SK-N-SH treated with all-trans-retinoic acid at 6 μM for 48 hours (cell line): ENCODE results near the gene SRRM5.

Experiments used
- ARNTL ChIP-seq: fragments of 450-650 bp; formaldehyde crosslinking; IDR thresholded peaks from 2 replicates; pipeline ENCODE4 v1.5.0; 2020; ENCODE audit warnings: low read depth, mild to moderate bottlenecking, moderate library complexity, borderline replicate concordance
- BACH2 ChIP-seq: fragments of 250-450 bp; sonication (Bioruptor Pico); IDR thresholded peaks from 2 replicates; pipeline ENCODE4 v1.9.0; 2021; ENCODE audit warnings: mild to moderate bottlenecking, borderline replicate concordance
- CREB5 ChIP-seq: fragments of 250-450 bp; sonication (Bioruptor Pico); IDR thresholded peaks from 2 replicates; pipeline ENCODE4 v1.5.1; 2020; ENCODE audit warnings: low read depth, mild to moderate bottlenecking, moderate library complexity
- ESRRG ChIP-seq: fragments of 250-450 bp; sonication (Bioruptor Pico); IDR thresholded peaks from 2 replicates; pipeline ENCODE4 v1.6.1; 2021; ENCODE audit warnings: mild to moderate bottlenecking
- GLIS3 ChIP-seq: fragments of 250-450 bp; sonication (Bioruptor Pico); IDR thresholded peaks from 2 replicates; pipeline ENCODE4 v1.5.0; 2020; ENCODE audit warnings: mild to moderate bottlenecking, moderate library complexity
- ISL1 ChIP-seq: fragments of 250-450 bp; sonication (Bioruptor Pico); IDR thresholded peaks from 2 replicates; pipeline ENCODE4 v2.1.2; 2022; ENCODE audit warnings: mild to moderate bottlenecking, moderate library complexity
- POU6F1 ChIP-seq: fragments of 250-450 bp; sonication (Bioruptor Pico); IDR thresholded peaks from 2 replicates; pipeline ENCODE4 v1.8.0; 2021; ENCODE audit warnings: low read depth, mild to moderate bottlenecking, moderate library complexity, borderline replicate concordance
- PPARA ChIP-seq: fragments of 250-450 bp; sonication (Bioruptor Pico); IDR thresholded peaks from 2 replicates; pipeline ENCODE4 v1.5.0; 2020; ENCODE audit warnings: mild to moderate bottlenecking, borderline replicate concordance
- RARB ChIP-seq: fragments of 250-450 bp; sonication (Bioruptor Pico); IDR thresholded peaks from 2 replicates; pipeline ENCODE4 v1.8.0; 2021; ENCODE audit warnings: mild to moderate bottlenecking, moderate library complexity
- TCF4 ChIP-seq: fragments of 250-450 bp; sonication (Bioruptor Pico); IDR thresholded peaks from 2 replicates; pipeline ENCODE4 v1.8.0; 2021; ENCODE audit warnings: mild to moderate bottlenecking, moderate library complexity, borderline replicate concordance
- TOX ChIP-seq: fragments of 250-450 bp; sonication (Bioruptor Pico); IDR thresholded peaks from 2 replicates; pipeline ENCODE4 v1.8.0; 2021; ENCODE audit warnings: mild to moderate bottlenecking, moderate library complexity, borderline replicate concordance
- ZFP3 ChIP-seq: fragments of 250-450 bp; sonication (Bioruptor Pico); IDR thresholded peaks from 2 replicates; pipeline ENCODE4 v1.5.0; 2020; ENCODE audit warnings: mild to moderate bottlenecking, moderate library complexity
- ZFP30 ChIP-seq: fragments of 450-650 bp; formaldehyde crosslinking; IDR thresholded peaks from 2 replicates; pipeline ENCODE4 v1.5.0; 2022; ENCODE audit warnings: mild to moderate bottlenecking, moderate library complexity
- TF ChIP-seq, protein P1 (sequence below): fragments of 250-450 bp; sonication (Bioruptor Pico); IDR thresholded peaks from 2 replicates; pipeline ENCODE4 v1.8.0; 2020; ENCODE audit warnings: mild to moderate bottlenecking, moderate library complexity, borderline replicate concordance

- no peak for TF ChIP-seq PPARA
- no peak for TF ChIP-seq TOX (CRISPR knock-in tag)
- TF ChIP-seq, protein P1, sequence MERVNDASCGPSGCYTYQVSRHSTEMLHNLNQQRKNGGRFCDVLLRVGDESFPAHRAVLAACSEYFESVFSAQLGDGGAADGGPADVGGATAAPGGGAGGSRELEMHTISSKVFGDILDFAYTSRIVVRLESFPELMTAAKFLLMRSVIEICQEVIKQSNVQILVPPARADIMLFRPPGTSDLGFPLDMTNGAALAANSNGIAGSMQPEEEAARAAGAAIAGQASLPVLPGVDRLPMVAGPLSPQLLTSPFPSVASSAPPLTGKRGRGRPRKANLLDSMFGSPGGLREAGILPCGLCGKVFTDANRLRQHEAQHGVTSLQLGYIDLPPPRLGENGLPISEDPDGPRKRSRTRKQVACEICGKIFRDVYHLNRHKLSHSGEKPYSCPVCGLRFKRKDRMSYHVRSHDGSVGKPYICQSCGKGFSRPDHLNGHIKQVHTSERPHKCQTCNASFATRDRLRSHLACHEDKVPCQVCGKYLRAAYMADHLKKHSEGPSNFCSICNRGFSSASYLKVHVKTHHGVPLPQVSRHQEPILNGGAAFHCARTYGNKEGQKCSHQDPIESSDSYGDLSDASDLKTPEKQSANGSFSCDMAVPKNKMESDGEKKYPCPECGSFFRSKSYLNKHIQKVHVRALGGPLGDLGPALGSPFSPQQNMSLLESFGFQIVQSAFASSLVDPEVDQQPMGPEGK (CRISPR knock-in tag), result no peak
- TF ChIP-seq ZFP3 (CRISPR knock-in tag), result no peak
- TF ChIP-seq TCF4 (CRISPR knock-in tag), result no peak
- TF ChIP-seq CREB5 (CRISPR knock-in tag), result no peak
- TF ChIP-seq ARNTL, result no peak
- TF ChIP-seq BACH2 (CRISPR knock-in tag), result no peak
- no peak for TF ChIP-seq ESRRG (CRISPR knock-in tag)
- no peak for TF ChIP-seq RARB
- TF ChIP-seq ZFP30 (CRISPR knock-in tag), result no peak
- TF ChIP-seq ISL1 (CRISPR knock-in tag), result no peak
- TF ChIP-seq POU6F1 (CRISPR knock-in tag), result no peak
- no peak for TF ChIP-seq GLIS3
Measured at GRCh38 chr19:43586346-43586745, 25.5 kb upstream of the SRRM5 start.
